HG03097 (cell line): ENCODE data around the gene SIGLECL1.

Experiments
- ATAC-seq: cut with Tn5 transposase; IDR thresholded peaks from one replicate; pipeline ENCODE4 v1.9.1; 2021; ENCODE audit not compliant: unreplicated experiment, low FRiP score

SIGLECL1 gene

DNA sequence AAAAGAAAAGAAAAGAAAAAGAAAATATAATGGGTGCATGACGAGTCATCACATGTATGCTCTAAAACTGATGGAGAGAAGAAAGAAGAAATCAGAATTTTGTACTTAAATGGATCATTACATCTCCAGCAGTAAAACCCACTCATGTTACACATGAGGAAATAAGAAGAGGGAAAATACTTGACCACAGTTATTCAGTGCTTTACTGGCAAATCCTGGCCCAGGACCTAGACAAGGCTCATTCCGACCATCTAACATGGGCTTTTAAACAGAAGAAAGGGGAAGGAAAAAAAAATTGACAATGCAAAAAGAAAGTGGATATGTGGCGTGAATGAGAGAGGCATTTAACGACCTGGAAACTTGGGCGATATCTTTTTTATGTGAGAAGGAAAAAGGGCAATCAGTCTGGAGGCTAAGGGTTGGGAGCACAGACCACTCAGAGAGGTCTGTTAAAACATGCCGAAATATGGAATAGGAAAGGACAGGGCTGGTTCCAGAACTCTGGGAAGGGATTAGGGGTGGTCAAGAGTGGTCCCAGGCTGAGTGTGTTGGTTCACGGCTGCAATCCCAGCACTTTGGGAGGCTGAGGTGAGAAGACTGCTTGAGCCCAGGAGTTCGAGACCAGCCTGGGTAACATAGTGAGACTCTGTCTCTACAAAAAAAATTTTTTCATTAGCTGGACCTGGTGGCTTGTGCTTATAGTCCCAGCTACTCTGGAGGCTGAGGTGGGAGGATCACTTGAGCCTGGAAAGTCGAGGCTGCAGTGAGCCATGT, 1.6 kb downstream of the SIGLECL1 start:
- ATAC-seq, result no peak

DNA sequence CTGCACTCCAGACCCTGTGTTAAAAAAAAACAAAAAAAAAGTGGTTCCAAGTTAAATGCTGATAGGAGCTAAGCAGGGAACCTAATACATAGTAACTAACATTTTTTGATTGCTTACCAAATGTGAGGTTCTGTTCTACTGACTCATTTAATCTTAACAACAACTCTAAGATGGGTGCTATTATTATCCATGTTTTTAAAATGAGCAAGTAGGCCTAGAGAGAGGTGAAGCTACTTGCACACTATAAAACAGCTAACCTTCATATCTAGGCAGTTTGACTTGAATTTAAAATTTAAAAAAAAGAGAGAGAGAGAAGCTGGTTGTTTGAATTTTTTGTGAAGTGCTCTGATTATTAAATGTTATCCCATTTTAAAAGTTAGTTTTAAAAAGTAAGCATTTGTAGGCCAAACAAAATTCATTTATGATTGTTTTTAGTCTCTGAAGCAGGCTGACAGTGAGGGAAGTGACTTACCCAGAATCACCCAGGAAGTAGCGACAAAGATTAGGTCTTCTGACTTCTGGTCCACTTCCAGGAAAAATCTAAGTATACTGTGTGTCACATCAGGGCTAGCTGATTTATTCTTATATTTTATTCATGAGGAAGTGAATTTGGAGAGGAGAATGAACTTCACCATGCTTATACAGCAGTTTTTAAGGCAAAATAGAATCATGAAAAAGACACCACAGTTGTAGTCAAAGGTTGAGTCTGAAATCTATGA, 2.4 kb downstream of the SIGLECL1 start:
- no peak for ATAC-seq

DNA sequence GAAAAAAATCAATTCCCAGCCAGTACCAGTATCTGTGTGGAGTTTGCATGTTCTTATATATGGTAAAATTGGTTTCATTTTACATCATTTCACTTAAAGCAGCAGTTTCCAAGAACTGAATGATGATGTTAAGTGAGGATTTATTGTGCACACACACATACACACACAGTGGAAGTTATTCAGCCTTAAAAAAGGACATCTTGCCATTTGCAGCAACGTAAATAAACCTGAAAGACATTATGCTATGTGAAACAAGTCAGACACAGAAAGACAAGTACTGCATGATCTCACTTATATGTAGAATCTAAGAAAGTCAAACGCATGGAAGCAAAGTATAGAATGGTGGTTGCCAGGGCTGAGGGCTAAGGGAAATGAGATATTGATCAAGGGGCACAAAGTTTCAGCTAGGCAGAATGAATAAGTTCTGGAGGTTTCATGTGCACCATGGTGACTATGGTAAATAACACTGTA, 5.3 kb downstream of the SIGLECL1 start:
- ATAC-seq, result no peak

DNA sequence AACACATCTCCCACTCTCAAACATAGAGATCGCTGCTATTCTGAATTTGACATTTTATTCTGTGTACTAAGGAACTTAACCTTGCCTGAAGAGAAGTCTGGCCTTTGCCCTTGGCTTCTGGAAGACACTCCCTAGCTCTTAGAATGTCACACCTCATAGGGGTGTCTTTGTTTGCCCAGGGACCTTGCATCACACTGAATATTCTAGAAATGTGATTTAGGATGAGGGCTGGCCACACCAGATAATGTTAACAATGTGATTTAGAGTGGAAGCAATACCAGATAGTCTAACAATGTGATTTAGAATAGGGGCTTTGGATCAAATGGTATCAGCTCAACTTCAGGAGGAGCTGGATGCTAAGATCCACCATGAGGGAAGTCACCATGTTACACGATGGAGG, 6.6 kb downstream of the SIGLECL1 start:
- no peak for ATAC-seq

DNA sequence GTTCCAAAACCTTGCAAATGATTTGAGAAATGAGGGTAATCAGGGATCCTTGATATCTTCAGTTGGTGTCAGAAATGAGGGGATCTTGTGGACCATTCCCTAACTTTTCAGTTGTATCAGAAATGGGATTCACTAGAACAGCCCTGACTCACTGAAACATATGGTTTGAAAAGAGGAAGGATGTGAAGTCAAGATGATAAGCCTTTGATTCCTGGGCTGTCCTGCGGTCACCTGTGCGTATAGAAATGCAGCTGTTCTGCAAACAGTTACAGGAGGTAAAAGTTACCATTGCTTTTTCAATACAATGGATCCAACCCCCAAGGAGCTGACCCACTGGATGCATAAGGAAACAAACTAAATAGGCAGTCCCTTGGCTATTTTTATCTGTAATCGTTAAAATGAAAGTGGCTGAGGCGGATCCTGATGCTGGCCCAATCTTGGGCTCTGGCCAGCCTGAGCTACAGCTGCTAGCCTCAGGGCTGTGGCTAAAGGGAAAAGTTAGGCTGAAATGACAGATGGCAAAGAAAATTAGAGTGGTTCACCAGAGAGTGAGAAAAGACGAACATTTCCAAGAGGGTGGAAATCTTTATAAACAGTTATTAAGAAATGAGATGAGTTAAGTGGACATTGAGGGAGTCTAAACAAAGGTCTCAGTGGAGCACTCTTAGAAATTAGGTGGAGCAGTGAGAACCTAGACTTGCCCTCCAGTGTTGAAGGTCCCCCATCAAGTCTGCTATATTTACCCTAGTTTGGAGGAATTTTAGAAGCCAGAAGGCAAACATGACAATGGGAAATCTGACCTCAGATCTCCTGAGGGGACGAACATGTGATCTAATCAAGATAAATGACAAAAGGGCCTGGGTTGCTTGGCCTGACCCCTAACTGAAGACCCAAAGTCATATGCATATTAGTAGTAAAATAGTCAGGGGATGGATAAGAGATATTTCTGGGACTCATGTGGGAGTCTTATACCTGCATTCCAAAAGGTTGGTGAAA, 7.6 kb downstream of the SIGLECL1 start:
- ATAC-seq, result no peak

DNA sequence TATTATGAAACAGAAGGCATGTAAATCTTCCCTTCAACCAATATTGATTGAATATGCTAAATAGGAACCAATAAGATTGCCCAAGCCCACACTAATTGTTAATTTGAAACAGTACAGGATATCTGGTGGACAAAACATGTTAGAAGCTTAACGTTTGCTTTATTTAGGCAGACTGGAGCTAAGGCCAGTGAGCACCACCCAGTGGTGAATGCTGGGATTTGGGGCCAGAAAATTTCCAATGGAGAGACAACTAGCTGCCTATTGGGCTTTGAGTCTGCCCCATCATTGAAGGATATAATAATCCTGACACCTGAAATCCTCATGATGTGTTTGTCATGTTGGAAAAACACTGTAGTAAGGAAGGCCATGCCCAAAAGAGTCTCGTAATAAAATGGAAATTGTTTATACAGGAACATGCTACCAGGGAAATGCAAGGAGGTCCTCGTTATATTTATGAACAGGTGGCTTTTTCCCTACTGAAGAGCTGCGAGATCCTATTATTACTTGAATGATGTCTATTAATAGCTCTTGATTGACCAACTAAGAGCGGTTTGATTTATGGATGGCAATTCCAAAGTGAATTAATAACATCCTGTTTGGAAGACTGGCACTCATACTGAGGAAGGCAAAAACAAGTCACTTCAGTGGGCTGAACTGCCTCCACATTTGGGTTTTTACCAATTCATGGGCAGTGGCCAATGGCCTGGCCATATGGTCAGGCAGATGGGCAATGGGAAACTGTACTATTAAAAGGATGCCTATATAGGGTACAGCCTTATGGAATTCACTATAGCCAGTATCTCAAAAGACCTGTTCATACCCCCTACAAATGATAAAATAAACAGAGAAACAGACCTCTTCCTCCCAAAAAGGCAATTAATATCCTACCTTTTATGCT, 8.7 kb downstream of the SIGLECL1 start:
- no peak for ATAC-seq

DNA sequence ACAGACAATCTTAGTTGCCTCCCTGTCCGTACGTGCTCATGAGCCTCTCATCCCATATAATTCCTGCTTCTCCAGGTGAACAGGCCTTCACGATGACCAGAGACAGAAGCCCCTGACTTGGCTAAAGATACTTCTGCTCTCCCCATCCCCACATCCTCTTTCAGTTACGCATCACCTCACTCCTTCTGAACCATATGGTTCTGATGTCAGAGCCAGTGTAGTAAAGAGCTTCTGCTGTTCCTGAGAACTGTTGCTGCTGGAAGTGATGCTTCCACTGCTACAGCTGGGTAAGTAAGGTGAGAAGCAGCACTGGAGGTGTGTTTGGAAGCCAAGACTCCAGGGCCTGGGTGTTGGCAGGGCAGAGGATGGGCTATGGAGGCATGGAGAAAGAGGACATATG, 12.9 kb downstream of the SIGLECL1 start:
- no peak for ATAC-seq

DNA sequence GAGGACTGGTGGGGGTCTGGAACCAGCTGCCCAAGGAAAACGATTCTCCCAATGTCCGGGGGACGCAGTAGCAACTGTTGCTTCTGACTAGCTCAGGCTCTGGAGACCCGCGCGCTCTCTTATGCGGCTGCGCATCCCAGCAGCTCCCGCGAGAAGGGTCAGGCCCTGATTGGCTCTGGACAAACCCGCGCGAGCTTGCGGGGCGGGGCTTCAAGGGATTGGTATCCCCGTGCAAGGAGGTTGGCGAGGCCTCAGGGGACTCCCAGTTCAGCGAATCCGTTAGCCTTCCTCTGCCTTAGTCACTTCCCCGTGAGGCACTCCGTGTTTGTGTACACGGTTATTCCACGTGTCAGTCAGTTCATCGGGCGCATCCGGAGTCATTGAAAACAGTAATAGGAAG, 20.2 kb downstream of the SIGLECL1 start:
- no peak for ATAC-seq

DNA sequence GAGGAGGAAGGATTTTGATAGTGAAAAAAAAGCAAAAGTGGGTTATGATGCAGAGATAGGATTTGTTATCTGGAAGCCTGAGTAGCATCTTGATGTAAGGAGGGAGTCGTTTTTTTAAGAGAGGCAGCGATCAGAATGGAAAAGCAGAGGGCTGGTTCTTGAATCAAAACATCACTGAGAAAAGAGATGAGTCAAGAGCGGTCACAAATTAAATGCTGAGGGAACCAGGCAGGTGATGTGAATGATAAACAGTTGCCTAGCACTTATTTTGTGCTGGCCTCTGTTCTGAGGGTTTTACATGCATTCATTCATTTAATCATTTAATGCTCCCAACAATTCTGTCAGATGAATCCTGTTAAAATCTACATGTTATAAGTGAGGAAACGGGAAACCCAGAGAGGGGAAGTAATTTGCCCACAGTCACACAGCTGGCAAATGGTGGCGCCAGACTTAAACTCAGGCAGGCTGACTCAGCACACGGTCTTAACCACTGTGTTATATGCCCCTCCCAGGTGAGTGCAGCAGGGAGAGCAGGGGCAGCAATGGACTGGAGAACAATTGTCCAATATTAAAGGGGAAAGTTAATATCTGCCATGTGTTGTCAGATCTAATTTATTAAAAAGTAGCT, 21.4 kb downstream of the SIGLECL1 start:
- ATAC-seq, result no peak

DNA sequence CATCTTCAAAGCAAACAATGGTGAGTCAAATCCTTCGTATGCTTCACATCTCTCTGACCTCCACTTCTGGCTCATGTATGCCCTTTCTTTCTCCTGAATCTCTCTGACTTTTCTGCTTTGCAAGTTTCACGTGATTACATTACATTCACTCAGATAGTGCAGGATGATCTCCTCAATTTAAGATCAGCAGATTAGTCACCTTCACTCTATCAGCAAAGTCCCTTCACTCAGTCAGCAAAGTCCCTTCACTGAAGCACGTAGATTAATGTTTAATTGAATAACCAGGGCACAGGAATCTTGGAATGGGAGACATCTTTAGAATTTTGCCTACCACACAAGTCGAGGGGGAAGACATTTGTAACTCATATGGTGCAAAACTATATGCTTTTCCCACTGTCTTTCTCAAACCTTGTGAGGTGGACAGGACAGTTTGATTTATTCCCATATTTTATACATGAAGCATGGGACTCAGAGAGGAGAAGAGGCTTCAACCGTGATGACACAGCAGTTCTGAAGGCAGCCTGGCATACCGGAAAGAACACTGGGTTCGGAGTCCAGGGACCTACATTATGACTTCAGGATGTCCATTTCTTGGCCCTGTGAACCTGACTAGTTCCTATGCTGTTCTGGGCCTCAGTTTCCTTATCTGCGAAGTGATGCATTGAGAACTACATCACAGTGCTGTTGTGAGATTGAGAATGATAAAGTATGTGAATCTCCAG, 23.3 kb downstream of the SIGLECL1 start:
- no peak for ATAC-seq

DNA sequence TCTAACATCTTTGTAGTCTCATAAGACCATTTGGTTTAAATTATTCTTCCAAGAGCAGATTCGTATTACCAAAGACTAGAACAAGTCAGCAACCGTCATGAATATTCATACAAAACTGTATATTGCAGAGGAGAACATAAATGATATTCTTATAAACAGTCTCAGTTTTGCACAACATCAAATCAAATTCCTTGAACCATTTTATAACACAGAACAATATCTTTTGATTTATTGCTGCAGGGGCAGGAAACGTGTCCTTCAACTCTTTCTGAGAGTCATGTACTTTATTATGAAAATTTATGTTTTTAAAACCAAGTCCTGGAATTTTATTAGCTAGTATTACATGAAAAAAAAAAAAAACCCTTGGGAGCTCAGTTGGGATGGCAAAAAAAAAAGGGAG, 26.2 kb downstream of the SIGLECL1 start:
- ATAC-seq, result no peak

DNA sequence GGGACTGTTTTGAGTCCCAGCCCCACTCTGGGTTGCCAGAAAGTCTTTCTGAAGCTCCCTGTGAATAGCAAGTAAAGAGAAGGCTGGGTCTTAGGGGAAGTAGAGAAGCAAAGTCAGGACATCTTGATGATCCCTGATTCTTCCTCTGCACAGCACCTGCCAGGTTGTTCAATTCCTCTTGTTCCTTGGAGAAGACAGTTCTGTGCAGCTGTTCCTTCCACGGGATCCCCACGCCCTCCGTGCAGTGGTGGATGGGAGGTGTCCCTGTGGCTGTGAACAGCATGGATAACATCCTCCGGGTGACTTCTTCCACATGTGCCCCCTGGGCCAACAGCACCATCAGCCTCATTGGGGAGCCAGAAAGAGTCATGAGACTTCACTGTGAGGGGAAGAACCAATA, 31.5 kb downstream of the SIGLECL1 start:
- ATAC-seq, result no peak

DNA sequence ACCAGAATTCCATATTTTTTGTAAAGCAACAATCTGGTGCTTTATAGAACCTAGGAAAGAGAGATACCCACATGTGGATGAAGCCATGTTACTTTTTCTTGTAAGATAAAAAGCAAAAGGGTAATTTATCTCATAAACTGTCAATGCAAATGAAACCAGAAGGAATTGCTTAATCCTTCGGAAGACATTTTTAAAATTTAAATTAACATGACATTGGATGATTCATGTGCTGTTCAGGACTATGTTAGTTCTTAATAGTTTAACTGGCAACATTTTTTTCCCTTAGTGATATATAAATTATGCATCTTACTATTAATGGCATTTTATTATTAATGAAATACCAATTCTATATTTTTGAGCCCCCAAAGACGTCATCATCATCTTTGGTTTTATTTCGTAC, 34.8 kb downstream of the SIGLECL1 start:
- ATAC-seq, result no peak

DNA sequence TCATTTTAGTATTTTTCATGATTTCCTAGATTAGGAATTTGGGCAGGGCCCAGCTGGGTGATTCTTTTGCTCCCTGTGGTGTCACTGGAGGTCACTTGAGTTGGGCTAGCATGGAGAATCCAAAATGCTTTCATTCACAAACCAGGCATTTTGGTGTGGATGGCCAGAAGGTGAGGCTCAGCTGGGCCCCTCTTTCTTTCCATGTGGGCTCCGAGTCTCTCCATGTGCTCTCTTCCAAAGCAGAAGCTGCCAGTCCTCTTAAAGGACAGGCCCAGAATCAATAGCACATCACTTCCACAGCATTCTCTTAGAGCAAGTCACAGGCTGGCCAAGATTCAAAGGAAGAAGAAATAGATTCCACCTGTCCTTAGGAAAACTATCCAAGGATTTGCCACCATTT, 38.8 kb downstream of the SIGLECL1 start:
- ATAC-seq, result no peak

DNA sequence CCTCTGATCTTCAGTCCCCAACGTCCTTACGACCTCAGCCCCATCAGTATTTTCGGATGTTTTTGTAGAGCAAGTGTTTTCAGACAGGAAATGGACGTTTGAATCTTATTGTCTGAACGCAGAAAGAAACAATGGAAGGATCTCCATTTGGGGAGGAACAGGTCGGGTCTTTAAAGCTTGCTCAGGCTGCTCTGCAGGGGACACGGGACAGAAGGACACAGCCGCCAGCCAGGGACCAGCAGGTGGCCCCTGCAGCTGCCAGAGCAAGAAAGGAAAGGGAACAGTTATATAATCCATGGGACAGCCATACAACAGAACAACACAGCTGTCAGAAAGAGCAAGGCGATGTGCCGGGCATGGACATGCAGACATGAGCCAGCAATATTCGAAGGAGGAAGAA, 42.1 kb downstream of the SIGLECL1 start:
- no peak for ATAC-seq

DNA sequence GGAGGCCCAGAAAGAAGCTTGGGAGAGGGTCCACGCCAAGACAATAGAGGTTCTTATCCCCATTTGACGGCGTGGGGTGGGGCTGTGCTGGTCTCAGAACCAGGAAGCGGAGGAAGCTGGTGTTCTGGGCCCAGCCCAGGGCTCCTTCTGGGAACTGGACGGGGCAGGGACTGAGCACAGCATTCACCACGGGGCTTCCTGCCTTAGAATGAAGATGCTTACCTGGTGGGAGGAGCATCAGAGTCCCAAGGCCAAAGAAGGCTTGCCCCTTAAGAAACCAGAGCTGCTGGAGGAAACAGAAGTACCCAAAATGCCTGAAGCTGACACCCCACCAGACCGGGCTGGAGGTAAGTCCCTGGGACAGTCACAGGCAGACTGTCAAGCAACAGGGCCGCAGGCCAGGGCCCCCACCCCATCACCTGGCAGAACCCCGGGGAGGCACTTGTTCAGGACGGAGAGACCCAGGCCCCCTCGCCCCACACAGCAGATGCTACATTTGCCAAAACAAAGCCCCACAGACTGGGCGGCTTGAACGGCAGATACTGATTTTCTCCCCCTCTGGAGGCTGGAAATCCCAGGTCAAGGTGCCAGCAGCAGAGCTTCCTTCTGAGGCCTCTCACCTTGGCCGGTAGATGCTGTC, 42.8 kb downstream of the SIGLECL1 start:
- no peak for ATAC-seq

DNA sequence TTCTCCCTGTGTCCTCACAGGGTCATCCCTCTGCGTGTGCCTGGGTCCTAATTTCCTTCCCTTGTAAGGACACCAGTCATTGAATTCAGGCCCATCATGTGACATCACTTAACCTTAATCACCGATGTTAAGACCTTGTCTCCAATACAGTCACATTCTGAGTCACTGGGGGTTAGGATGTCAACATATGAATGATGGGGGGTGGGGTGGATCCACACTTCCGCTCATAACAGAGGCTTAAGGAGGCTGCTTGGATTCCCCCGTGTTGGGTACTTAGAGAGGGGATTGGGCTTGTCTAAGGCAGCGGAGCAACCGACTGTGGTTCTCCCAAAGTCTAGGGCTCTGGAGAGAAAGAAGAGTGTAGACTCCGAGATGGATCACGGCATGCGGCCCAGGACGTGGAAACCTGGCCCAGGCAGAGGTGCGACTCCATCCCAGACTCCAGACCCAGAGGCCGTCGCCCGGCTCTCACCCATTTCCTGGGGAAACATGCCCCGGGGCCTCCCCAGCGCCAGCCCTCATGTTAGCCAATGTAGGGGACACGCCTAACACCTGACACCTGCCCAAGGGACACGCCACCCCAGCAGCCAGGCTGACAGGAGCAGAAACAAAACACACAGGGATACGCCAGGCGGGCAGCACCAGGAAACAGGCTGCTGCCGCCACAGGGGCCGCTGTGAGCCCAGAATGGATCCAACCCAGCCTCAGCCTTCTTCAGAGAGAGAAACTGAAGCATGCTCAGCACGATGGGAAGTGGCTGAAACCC, 43.5 kb downstream of the SIGLECL1 start:
- ATAC-seq, result no peak

DNA sequence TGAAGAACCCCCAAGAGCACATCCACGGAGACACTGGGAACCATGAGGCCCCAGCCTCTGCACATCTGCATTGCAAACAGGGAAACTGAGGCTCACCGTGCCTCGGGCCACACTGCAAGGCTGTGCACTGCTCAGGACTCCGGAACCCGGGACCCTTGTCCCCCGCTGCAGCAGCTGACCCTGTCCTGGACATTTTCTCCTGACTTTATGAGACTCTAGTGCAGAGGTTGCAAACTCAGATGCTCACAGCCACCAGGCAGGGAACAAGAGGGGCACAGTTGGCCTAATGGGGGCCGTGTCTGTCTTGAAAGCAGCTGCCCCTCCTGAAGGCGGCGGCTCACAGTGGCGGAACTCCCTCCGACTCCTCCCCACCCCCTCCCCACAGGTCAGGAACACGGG, 44.1 kb downstream of the SIGLECL1 start:
- no peak for ATAC-seq
